ENCODE measurements around the gene PSD4. TPM values are rescaled to one million over a fixed set of nuclear protein-coding genes. Genes with fewer than 3 reads are reported as not detected.

PSD4 gene
- total and polyA plus RNA-seq, 2 of the 8 experiments (the other 6 are each of a cell fraction or from before 2014, with no cell fraction given), result 0.53 to 1.2 TPM

GRCh38 chr2:113211226-113212105 lies 37.7 kb downstream of the PSD4 start (continued):
- TF ChIP-seq CHD7 (IDR thresholded peaks at IDR 0.05; ENCODE audit: insufficient replicate concordance, low read length) (no peak), SIX5 (IDR thresholded peaks at IDR 0.05; ENCODE audit: low read depth, low read length) (no peak), BRCA1 (IDR thresholded peaks at IDR 0.05; ENCODE audit: low read depth, low read length) (no peak), JUND (IDR thresholded peaks at IDR 0.05; ENCODE audit: low read length) (no peak), TEAD4 (IDR thresholded peaks at IDR 0.05; ENCODE audit: low read depth, low read length) (no peak), CHD2 (IDR thresholded peaks at IDR 0.05; ENCODE audit: low read length) (no peak), POU5F1 (IDR thresholded peaks at IDR 0.05; ENCODE audit: low read depth, low read length) (no peak), SIN3A (conservative IDR thresholded peaks at IDR 0.05 in 1 of 2, IDR thresholded peaks at IDR 0.05 in 1 of 2; ENCODE audit: low read depth in 1 of 2, low read length in 2 of 2) (no peak), HDAC6 (IDR thresholded peaks at IDR 0.05; ENCODE audit: low read depth, low read length) (no peak), RFX5 (IDR thresholded peaks at IDR 0.05; ENCODE audit: borderline replicate concordance, low read depth, low read length) (no peak)
